HG03175 (cell line): ENCODE measurements around the gene SLCO3A1.
"Not testable (repeated sequence)": the region's sequence is repeated elsewhere in the genome, so short reads cannot be mapped to it uniquely, and the experiment has no call there.

Experiments used
- ATAC-seq: cut with Tn5 transposase; IDR thresholded peaks from one replicate; pipeline ENCODE4 v1.9.1; 2021; ENCODE audit warnings: mild to moderate bottlenecking, moderate library complexity; ENCODE audit not compliant: unreplicated experiment

Gene SLCO3A1

GRCh38 chr15:91961357-91961756 lies 107.8 kb downstream of the SLCO3A1 start:
- ATAC-seq: no peak

- ATAC-seq: not testable (repeated sequence)
Measured at GRCh38 chr15:91963747-91964146, 110.2 kb downstream of the SLCO3A1 start.

GRCh38 chr15:91965501-91966193 lies 112.1 kb downstream of the SLCO3A1 start:
- no peak for ATAC-seq

GRCh38 chr15:91966194-91966552 lies 112.7 kb downstream of the SLCO3A1 start:
- ATAC-seq: no peak

GRCh38 chr15:91967935-91968606 lies 114.6 kb downstream of the SLCO3A1 start:
- ATAC-seq: no peak

GRCh38 chr15:91968610-91969009 lies 115.1 kb downstream of the SLCO3A1 start:
- ATAC-seq: no peak

- ATAC-seq: no peak
Measured at GRCh38 chr15:91970142-91970541, 116.6 kb downstream of the SLCO3A1 start.

GRCh38 chr15:91973481-91973880 lies 120.0 kb downstream of the SLCO3A1 start:
- no peak for ATAC-seq

- no peak for ATAC-seq
Measured at GRCh38 chr15:91974321-91974720, 120.8 kb downstream of the SLCO3A1 start.

- no peak for ATAC-seq
Measured at GRCh38 chr15:91975241-91975978, 121.9 kb downstream of the SLCO3A1 start.

- ATAC-seq: no peak
Measured at GRCh38 chr15:91976966-91977365, 123.5 kb downstream of the SLCO3A1 start.

- ATAC-seq: no peak
Measured at GRCh38 chr15:91980502-91981267, 127.2 kb downstream of the SLCO3A1 start.

- ATAC-seq: no peak
Measured at GRCh38 chr15:91981821-91982800, 128.6 kb downstream of the SLCO3A1 start.

GRCh38 chr15:91983729-91984340 lies 130.3 kb downstream of the SLCO3A1 start:
- ATAC-seq: no peak

GRCh38 chr15:91985297-91985696 lies 131.8 kb downstream of the SLCO3A1 start:
- no peak for ATAC-seq

GRCh38 chr15:91988071-91988470 lies 134.6 kb downstream of the SLCO3A1 start:
- no peak for ATAC-seq

GRCh38 chr15:91988655-91989054 lies 135.1 kb downstream of the SLCO3A1 start:
- ATAC-seq: no peak

- ATAC-seq: no peak
Measured at GRCh38 chr15:91989821-91990220, 136.3 kb downstream of the SLCO3A1 start.

- no peak for ATAC-seq
Measured at GRCh38 chr15:91992945-91993344, 139.4 kb downstream of the SLCO3A1 start.

- ATAC-seq: no peak
Measured at GRCh38 chr15:91995146-91995545, 141.6 kb downstream of the SLCO3A1 start.
